GM18498 (cell line): ENCODE data around the gene ABCC6.
"Not testable (repeated sequence)": the region's sequence is repeated elsewhere in the genome, so short reads cannot be mapped to it uniquely, and the experiment has no call there.

ENCODE experiments used
- ATAC-seq: cut with Tn5 transposase; IDR thresholded peaks from one replicate; pipeline ENCODE4 v1.9.1; 2021; ENCODE audit warnings: mild to moderate bottlenecking, moderate library complexity; ENCODE audit not compliant: unreplicated experiment

The ABCC6 gene

GRCh38 chr16:16223662-16224241 is 458 bp upstream of the ABCC6 start:
- not testable (repeated sequence) for ATAC-seq

GRCh38 chr16:16221382-16221781 is 1.9 kb downstream of the ABCC6 start:
- not testable (repeated sequence) for ATAC-seq

- ATAC-seq, result not testable (repeated sequence)
These were observed 2.8 kb downstream of the ABCC6 start for GRCh38 chr16:16220449-16220848.

- ATAC-seq, result not testable (repeated sequence)
These were observed 4.5 kb downstream of the ABCC6 start for GRCh38 chr16:16218787-16219186.

- ATAC-seq, result not testable (repeated sequence)
These were observed 4.9 kb downstream of the ABCC6 start for GRCh38 chr16:16218349-16218748.

GRCh38 chr16:16213863-16214293 is 9.4 kb downstream of the ABCC6 start:
- ATAC-seq, result not testable (repeated sequence)

- ATAC-seq, result not testable (repeated sequence)
These were observed 11.9 kb downstream of the ABCC6 start for GRCh38 chr16:16211404-16211803.

GRCh38 chr16:16208461-16208860 is 14.8 kb downstream of the ABCC6 start:
- not testable (repeated sequence) for ATAC-seq

GRCh38 chr16:16207787-16208334 is 15.4 kb downstream of the ABCC6 start:
- ATAC-seq, result not testable (repeated sequence)

GRCh38 chr16:16207097-16207786 is 16.1 kb downstream of the ABCC6 start:
- not testable (repeated sequence) for ATAC-seq

GRCh38 chr16:16205864-16206263 is 17.4 kb downstream of the ABCC6 start:
- ATAC-seq, result not testable (repeated sequence)

- ATAC-seq, result not testable (repeated sequence)
These were observed 18.7 kb downstream of the ABCC6 start for GRCh38 chr16:16204552-16204951.

- ATAC-seq, result not testable (repeated sequence)
These were observed 19.8 kb downstream of the ABCC6 start for GRCh38 chr16:16203494-16203893.

GRCh38 chr16:16202400-16203143 is 20.7 kb downstream of the ABCC6 start:
- not testable (repeated sequence) for ATAC-seq

- not testable (repeated sequence) for ATAC-seq
These were observed 21.4 kb downstream of the ABCC6 start for GRCh38 chr16:16201880-16202279.

GRCh38 chr16:16200391-16200790 is 22.9 kb downstream of the ABCC6 start:
- ATAC-seq, result not testable (repeated sequence)

- not testable (repeated sequence) for ATAC-seq
These were observed 23.9 kb downstream of the ABCC6 start for GRCh38 chr16:16199428-16199827.

GRCh38 chr16:16197966-16198365 is 25.3 kb downstream of the ABCC6 start:
- ATAC-seq, result no peak

GRCh38 chr16:16197331-16197730 is 26.0 kb downstream of the ABCC6 start:
- ATAC-seq, result no peak

- no peak for ATAC-seq
These were observed 27.2 kb downstream of the ABCC6 start for GRCh38 chr16:16196099-16196498.

- no peak for ATAC-seq
These were observed 31.7 kb downstream of the ABCC6 start for GRCh38 chr16:16191493-16192167.
